ENCODE results near the gene ILRUN. TPM values are rescaled to one million over a fixed set of nuclear protein-coding genes. Genes with fewer than 3 reads are reported as not detected.
"Not testable (repeated sequence)": the region's sequence is repeated elsewhere in the genome, so short reads cannot be mapped to it uniquely, and the experiment has no call there.

Gene ILRUN
- total and polyA plus RNA-seq, 2 experiments from 2014 or later: 17.6 to 80.1 TPM

DNA sequence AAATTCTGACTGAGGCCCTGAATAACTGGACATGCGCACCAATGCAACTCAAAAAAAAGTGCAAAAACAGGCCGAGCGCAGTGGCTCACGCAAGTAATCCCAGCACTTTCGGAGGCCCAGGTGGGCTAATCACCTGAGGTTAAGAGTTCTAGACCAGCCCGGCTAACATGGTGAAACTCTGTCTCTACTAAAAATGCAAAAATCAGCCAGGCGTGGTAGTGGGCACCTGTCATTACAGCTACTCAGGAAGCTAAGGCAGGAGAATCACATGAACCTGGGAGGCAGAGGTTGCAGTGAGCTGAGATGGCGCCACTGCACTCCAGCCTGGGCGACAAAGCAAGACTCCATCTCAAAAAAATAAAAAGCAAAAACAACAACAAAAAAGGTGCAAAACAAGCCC is 21.6 kb downstream of the ILRUN start:
- not testable (repeated sequence) for H4K20me1 ChIP-seq (replicated peaks; ENCODE audit: insufficient read depth); H3K4me1 ChIP-seq (ENCODE audit: insufficient read depth); H3K4me3 ChIP-seq; H3K9me2 ChIP-seq (ENCODE audit: insufficient read depth); H3K36me3 ChIP-seq (ENCODE audit: insufficient read depth); H3K27me3 ChIP-seq (ENCODE audit: insufficient read depth); H3K36me3 Mint-ChIP-seq (ENCODE audit: low read depth); H3K4me1 Mint-ChIP-seq; H3K27ac Mint-ChIP-seq; H3K27ac ChIP-seq (ENCODE audit: low read depth); ATAC-seq; H3F3A ChIP-seq (replicated peaks; ENCODE audit: low read depth); H3K4me3 Mint-ChIP-seq; DNase-seq (ENCODE audit: low spot score); H2AFZ ChIP-seq; H3K27me3 Mint-ChIP-seq (ENCODE audit: insufficient read depth, low read depth, poor library complexity); H3K4me2 ChIP-seq; H3K9me3 Mint-ChIP-seq
- H3K79me2 ChIP-seq (replicated peaks; ENCODE audit: insufficient read depth): peaks cover 98% of the 10 kb centered on the region

DNA sequence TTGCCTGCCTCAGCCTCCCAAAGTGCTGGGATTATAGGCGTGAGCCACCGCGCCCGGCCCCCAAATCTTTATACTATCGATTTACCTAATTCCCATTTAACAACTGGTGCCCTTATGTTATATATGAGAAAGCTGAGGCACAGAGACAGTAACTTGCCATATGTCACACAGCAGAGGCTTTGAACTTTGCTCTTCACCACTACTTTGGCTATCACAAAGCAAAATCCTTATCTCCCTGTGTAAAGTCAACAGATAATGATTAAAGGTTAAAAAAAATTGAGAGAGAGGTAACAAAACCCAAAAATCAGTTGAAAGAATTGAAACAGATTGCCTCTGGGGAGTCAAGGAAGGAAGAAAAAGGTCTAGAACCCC is 22.3 kb downstream of the ILRUN start:
- no peaks in the 10 kb centered on the region; the same call in 2 of the 3 replicates for H3K36me3 Mint-ChIP-seq (ENCODE audit: low read depth)
- Histone ChIP-seq H3K4me2 (no peak overlapping the region), H3F3A (replicated peaks; ENCODE audit: low read depth) (no peaks in the 10 kb centered on the region), H3K4me1 (ENCODE audit: insufficient read depth) (no peaks in the 10 kb centered on the region), H2AFZ (no peak overlapping the region), H3K79me2 (replicated peaks; ENCODE audit: insufficient read depth) (peaks cover 98% of the 10 kb centered on the region), H3K9me2 (ENCODE audit: insufficient read depth) (no peaks in the 10 kb centered on the region), H3K27me3 (ENCODE audit: insufficient read depth) (no peaks in the 10 kb centered on the region), H3K27ac (ENCODE audit: low read depth) (no peak overlapping the region), H3K4me3 (no peak overlapping the region), H4K20me1 (replicated peaks; ENCODE audit: insufficient read depth) (peaks cover 9% of the 10 kb centered on the region), H3K36me3 (ENCODE audit: insufficient read depth) (no peaks in the 10 kb centered on the region)
- H3K4me3 Mint-ChIP-seq: no peak overlapping the region
- H3K4me1 Mint-ChIP-seq: peaks cover 8% of the 10 kb centered on the region
- no peaks in the 10 kb centered on the region for H3K9me3 Mint-ChIP-seq
- no peaks in the 10 kb centered on the region for H3K27me3 Mint-ChIP-seq (ENCODE audit: insufficient read depth, low read depth, poor library complexity)
- DNase-seq (ENCODE audit: low spot score) (no peak), ATAC-seq (no peak)
- no peak overlapping the region for H3K27ac Mint-ChIP-seq
- no peak for TF ChIP-seq NANOG (IDR thresholded peaks at IDR 0.05; ENCODE audit: borderline replicate concordance)
- no peak for TF ChIP-seq ZNF114 (CRISPR knock-in tag; IDR thresholded peaks at IDR 0.05)
- TF ChIP-seq, protein P1, sequence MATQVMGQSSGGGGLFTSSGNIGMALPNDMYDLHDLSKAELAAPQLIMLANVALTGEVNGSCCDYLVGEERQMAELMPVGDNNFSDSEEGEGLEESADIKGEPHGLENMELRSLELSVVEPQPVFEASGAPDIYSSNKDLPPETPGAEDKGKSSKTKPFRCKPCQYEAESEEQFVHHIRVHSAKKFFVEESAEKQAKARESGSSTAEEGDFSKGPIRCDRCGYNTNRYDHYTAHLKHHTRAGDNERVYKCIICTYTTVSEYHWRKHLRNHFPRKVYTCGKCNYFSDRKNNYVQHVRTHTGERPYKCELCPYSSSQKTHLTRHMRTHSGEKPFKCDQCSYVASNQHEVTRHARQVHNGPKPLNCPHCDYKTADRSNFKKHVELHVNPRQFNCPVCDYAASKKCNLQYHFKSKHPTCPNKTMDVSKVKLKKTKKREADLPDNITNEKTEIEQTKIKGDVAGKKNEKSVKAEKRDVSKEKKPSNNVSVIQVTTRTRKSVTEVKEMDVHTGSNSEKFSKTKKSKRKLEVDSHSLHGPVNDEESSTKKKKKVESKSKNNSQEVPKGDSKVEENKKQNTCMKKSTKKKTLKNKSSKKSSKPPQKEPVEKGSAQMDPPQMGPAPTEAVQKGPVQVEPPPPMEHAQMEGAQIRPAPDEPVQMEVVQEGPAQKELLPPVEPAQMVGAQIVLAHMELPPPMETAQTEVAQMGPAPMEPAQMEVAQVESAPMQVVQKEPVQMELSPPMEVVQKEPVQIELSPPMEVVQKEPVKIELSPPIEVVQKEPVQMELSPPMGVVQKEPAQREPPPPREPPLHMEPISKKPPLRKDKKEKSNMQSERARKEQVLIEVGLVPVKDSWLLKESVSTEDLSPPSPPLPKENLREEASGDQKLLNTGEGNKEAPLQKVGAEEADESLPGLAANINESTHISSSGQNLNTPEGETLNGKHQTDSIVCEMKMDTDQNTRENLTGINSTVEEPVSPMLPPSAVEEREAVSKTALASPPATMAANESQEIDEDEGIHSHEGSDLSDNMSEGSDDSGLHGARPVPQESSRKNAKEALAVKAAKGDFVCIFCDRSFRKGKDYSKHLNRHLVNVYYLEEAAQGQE (IDR thresholded peaks at IDR 0.05; ENCODE audit: unreplicated experiment): no peak
- TF ChIP-seq CREB1 (CRISPR knock-in tag; IDR thresholded peaks at IDR 0.05; ENCODE audit: low read depth): no peak
- no peak for TF ChIP-seq EZH2phosphoT487 (IDR thresholded peaks at IDR 0.05; ENCODE audit: unreplicated experiment)
- TF ChIP-seq, protein P2, sequence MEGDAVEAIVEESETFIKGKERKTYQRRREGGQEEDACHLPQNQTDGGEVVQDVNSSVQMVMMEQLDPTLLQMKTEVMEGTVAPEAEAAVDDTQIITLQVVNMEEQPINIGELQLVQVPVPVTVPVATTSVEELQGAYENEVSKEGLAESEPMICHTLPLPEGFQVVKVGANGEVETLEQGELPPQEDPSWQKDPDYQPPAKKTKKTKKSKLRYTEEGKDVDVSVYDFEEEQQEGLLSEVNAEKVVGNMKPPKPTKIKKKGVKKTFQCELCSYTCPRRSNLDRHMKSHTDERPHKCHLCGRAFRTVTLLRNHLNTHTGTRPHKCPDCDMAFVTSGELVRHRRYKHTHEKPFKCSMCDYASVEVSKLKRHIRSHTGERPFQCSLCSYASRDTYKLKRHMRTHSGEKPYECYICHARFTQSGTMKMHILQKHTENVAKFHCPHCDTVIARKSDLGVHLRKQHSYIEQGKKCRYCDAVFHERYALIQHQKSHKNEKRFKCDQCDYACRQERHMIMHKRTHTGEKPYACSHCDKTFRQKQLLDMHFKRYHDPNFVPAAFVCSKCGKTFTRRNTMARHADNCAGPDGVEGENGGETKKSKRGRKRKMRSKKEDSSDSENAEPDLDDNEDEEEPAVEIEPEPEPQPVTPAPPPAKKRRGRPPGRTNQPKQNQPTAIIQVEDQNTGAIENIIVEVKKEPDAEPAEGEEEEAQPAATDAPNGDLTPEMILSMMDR (conservative IDR thresholded peaks at IDR 0.05; ENCODE audit: low read depth in 2 of 2): no peak
- no peak for TF ChIP-seq ZNF331 (CRISPR knock-in tag; IDR thresholded peaks at IDR 0.05; ENCODE audit: low read depth)
- no peak for TF ChIP-seq EZH2 (IDR thresholded peaks at IDR 0.05; ENCODE audit: low read depth, unreplicated experiment)
- TF ChIP-seq, protein P3, sequence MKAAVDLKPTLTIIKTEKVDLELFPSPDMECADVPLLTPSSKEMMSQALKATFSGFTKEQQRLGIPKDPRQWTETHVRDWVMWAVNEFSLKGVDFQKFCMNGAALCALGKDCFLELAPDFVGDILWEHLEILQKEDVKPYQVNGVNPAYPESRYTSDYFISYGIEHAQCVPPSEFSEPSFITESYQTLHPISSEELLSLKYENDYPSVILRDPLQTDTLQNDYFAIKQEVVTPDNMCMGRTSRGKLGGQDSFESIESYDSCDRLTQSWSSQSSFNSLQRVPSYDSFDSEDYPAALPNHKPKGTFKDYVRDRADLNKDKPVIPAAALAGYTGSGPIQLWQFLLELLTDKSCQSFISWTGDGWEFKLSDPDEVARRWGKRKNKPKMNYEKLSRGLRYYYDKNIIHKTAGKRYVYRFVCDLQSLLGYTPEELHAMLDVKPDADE (IDR thresholded peaks at IDR 0.05): no peak
- TF ChIP-seq JUNB (IDR thresholded peaks at IDR 0.05; ENCODE audit: unreplicated experiment): no peak

Data from GM23338 (cell line).